Left hindlimb (tissue), 1 donor: ENCODE measurements around the gene GPC6.

Experiments
- DNase-seq: peaks from one replicate; pipeline ENCODE4 v3.0.0-alpha.2; 2018

GPC6 gene

DNA sequence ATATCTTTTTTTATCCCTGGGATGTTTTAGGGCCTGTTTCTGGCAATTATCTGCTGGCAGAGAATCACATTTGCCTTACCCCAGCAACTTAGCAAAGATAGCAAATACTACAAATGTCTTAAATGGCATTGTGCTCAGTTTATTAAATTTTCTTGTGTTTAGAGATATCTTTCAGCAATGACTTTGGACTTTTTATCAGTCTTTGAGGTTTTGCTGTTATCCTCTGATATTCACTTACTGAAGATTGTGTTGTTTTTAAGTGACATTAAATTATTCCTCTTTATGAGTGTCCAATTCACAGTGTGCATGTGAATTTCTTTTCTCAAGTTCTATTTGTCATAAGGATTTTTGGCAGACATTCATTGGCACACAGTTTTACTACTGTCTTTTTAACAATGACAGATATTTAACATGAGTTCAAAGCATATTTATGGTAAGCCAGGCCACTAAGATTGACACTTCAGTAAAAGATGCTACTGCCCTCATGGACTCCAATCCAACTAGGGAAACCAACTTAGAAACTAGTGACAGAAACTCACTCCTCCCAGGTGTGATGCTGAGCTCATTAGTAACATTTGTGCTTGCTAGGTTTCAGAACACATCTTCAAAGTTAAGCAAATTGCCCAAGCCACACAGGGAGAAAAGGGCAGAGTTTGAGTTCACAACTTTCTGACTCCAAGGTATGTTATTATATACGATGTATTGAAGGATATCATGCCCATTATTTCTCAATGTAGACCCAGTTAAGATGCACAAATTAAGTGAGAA lies 481.9 kb downstream of the GPC6 start:
- DNase-seq, result no peak

DNA sequence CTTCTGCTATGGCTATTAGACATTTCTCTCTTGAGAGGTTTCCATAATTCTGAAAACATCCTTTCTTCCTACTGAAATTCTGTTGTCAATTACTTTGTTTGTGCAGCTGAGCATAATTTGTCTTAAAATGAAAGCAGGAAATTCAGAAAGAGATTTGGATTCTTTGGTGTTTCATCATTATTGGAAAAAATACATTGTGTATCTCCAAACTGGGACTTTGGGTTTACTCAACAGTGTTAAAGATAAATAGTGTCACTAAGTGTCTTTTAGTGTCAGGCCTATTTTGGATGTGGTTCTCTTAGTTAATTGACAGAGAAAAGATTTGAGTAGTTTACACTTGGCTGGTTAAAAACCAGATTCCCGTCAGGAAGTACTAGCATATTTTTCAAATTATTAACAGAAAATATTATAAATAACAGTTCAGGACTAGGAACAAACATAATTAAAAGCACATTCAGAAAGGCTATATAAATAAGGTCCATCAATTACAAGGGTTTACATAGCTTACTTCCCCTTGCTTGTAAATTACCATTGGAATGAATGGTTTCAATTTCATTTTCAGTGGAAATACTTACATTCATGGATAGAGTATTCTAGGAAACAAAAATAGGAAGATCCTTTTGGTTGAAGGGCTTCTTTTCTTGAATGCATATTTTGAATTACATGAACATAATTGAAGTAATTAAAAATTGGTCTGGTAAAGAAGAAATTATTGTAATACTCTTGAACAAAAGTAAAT lies 483.1 kb downstream of the GPC6 start:
- DNase-seq, result no peak

DNA sequence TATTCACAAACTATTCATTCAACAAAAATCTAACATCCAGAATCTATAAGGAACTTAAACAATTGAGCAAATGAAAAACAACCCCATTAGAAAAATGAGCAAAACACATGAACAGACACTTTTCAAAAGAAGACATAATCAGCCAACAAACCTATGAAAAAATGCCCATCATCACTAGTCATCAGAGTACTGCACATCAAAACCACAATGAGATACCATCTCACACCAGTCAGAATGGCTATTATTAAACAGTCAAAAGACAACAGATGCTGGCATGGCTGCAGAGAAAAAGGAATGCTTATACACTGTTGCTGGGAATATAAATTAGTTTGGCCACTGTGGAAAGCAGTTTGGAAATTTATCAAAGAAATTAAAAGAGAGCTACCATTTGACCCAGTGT lies 487.6 kb downstream of the GPC6 start:
- DNase-seq, result no peak

DNA sequence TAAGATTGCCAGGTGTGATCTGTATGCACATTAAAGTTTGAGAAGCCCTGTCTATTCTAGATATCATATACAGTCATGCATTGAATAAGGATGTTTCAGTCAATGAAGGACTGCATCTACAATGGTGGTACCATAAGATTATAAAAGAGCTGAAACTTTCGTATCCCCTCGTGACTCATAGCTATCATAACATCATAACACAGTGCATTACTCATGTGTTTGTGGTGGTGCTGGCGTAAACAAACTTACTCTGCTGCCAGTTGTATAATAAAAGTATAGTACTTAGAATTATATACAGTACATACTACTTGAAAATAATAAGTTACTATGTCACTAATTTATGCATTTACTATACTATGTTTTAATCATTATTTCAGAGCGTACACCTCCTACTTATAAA lies 489.3 kb downstream of the GPC6 start:
- no peak for DNase-seq

DNA sequence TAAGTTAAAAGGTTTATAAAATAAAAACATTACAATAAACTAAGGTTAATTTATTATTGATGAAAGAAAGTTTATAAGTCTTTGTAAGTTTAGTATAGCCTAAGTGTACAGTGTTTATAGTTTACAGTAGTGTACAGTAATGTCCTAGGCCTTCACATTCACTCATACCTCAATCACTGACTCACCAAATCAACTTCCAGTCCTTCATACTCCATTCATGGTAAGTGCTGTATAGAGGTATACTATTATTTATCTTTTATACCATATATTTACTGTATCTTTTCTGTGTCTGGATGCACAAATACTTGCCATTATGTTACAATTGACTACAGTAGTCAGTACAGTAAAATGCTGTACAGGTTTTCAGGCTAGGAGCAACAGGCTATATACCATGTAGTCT lies 490.0 kb downstream of the GPC6 start:
- DNase-seq, result no peak

DNA sequence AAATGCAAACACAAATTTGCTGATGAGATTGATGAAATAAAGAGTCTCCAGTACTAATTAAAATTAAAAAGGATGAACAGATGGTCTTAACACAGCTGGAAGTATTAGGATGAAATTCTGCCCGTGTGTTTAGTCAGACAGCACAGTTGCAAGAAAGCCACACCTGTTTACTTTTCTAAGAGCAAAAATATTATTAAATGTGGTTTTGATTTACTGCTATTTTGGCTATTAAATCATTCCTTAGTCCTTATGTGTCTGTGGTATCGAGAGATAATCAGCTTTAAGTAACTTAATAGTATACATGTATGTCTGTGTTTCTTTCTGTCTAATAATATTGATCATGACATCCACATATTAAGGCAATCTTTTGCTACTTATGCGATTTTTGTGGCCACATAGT lies 494.9 kb downstream of the GPC6 start:
- no peak for DNase-seq

DNA sequence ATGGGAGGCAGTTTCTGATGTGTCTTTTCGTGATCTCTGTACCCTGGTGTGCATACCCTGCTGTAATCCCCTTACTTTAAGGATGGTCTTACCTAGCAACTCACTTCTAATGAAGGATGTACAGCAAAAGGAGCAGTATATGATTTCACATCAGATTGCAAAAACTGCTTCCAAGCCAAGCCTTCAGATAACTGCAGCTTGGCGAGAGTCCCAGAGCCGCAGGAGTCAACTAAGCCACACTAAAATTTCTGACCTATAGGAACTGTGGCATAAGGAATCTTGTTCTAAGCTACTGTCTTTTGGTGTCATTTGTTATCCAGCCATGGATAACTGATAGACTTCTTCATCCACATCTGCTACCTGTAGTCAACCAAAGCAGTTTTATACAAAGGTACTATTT lies 496.7 kb downstream of the GPC6 start:
- DNase-seq, result no peak

DNA sequence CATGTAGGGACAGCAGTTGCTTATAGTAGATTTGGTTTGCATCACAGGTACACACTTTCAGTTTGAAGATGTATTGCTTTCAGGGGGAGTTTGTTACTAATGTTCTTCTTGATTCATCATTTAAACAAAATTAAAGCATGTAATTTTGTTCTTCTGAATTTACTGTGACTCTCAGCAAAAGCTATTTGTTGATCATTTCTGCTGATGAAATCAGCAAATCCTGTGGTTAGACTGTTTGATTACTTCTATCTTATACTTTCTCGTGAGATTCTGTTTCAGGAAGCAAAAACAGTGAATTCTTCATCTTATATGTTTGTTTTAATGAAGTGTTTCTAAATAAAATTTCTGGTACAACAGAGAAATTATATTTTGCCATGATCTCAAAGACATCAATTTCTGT lies 497.6 kb downstream of the GPC6 start:
- DNase-seq, result no peak

DNA sequence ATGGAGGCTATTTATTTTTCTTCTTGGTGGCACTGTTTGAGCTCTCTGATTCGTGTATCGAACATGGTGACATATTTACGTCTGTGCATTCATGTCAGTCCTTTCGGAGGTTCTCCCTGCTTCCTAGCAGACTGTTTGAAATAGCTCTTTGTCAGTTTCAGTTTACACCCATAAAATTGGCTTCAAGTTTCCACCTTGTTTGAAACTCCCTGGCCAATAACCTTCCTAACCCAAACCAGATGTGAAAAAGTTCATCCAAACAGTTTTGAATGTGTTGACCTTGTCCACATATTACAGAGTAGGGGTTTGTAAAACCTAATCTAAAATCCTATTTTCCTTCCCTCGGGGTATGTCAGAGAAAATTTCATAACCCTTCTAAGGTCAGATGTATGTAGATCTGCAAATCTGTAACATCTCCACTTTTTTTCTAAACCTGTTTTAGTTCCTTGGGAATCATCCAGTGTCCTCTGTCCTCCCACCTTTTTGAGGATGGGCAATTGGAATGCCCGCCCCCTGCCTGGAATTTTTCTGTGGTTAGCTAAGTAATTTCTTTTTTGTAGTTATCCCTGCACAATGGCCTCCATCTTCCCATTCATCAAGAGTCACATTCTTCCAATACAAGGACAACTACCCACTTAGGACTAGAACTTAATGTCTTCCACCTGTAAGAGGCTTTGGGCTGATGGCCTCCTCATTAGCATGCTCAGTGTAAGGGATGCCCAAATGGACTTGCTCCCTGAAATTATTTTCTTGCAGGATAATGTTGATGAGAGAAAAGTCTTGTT lies 499.8 kb downstream of the GPC6 start:
- no peak for DNase-seq

DNA sequence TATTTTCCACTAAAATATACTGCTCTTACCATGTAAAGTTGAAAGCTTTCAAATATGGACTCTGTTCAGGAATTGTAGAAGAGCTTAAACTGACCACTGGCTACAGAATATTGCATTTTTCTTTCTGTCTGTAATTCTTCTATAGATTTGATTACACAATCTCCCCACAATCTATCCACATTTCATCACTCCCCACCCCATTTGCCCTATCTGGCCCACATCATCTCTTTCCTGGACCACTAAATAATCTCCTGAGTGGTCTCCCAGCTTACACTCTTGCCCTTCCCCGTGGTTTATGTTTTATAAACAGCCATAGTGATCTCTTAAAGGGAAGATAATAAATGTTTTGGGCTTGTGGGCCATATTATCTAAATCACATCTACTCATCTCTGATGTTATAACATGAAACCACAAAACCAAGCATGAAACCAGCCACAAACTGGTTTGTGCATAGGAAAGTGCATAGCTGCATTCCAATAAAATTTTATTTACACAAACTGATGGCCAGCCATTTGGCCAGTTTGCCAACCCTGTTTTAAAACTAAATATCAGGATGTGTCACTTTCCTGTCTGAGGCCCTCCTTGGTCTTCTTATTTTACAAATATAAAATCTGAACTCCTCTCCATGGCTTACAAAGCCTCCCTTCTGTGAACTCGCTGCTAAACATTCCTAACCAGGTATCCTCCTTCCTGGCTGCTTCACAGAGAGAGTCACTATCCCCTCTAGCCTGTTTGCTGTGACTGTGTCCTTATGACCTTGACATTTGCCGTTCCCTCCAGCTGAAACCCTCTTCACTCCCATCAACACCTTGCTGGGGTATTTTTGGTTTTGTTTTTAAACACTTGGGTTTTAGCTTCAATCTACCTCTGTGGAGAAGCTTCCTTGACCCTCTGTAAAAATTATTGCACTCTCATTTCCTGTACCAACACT lies 500.9 kb downstream of the GPC6 start:
- DNase-seq, result no peak

DNA sequence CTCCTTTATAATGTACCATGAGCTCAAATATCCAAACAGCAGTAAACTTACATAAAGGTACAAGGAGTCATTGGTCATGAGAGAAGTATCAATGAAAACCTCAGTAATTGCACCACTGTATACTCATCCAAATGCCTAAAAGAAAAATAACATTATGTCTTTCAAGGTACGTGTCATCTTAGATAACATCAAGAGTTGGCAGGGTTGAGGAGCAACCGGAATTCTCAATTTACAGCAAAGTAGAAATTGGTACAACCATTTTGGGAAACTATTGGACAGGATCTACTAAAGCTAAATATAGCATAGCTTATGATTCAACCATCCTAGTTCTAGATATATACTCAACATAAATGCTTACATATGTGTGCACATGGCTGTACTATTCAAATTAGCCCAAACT lies 502.8 kb downstream of the GPC6 start:
- no peak for DNase-seq

DNA sequence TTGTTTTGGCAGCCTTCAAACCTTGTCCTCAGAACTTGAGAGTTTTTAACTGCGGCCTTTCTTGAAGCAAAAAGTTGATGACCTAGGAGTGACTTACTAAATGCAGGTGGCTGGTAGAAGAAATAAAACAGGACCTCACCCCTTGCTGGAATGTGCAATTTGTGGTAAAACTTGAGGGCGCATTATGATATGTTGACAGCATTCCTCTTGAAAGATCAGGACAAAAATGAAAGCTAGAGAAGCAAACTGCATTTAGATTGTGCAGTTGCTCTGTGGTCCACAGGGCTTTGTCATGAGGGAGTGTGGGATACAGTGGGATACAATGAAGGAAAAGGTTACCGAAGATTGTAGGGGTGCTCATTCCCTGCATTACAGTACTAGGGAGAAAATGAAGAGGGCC lies 504.2 kb downstream of the GPC6 start:
- DNase-seq, result no peak

DNA sequence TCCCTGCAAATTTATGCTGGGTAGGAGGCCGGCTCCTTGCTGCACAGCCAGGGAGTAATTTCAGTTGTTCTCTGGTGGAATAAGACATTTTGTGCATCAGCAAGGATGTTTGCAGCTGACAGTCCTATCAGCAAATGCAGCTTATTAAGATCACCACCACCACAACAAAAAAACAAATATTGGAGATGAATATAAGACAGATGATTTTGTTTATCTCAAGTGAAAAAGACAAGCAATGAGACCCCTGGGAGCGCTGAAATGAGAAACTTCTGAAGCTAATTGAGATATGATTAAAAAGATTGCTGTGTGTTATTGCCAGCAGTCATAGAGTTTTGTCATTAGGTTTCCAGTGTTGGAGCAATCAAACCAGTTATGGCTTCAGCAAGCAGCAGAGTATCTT lies 505.6 kb downstream of the GPC6 start:
- no peak for DNase-seq

DNA sequence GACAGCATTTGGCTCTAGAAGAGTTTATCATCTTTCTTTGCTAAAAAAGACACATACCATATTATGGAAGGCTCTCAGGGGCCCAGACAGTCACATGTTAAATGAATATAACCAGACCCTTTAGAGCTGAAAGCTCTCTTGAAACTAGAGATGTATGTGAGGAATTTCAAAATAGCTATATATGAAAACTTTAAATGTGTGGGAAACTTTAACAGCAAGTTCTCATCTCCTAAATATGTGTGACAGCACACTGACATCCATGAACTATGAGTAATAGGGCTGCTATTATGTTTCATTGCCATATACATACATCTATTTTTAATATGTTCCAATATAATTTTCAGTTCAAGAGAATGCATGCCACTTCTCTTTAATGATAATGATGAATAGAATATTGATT lies 509.5 kb downstream of the GPC6 start:
- DNase-seq, result no peak

DNA sequence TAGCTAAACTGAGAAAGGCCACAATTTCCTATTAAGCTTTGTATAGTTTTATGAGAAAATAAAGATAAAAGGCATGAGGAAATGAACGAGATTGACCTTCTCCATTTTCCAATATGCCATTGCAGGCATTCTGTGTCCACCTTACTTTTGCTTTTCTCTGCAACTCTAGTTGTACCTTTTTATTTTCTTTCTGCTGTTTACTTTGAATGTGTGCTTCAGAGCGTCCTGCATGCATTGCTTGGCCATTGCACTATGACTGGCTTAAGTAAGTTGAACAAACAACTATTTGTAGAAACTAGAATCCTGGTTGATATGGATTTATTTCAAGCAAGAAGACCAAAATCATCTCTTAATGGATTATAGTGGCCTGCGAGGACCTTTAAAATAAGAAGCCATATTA lies 510.3 kb downstream of the GPC6 start:
- no peak for DNase-seq

DNA sequence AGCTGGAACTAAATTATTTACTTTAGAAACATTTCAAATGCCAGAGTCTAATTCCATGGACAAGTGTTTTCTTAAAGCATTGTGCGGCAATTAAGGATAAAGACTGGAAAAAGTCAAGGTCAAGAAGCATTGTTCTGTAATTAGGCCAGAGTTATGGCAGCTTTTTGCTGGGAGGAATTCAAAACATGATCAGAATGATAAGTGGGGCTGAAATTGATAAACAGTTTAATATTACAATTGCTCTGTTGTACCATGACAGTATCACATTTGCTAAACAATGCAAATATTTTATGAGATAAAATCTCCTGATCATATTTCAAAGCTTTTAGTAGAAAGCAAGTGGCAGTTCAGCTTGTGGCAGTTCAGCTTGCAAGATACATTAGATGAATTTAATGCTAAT lies 513.7 kb downstream of the GPC6 start:
- DNase-seq, result no peak

DNA sequence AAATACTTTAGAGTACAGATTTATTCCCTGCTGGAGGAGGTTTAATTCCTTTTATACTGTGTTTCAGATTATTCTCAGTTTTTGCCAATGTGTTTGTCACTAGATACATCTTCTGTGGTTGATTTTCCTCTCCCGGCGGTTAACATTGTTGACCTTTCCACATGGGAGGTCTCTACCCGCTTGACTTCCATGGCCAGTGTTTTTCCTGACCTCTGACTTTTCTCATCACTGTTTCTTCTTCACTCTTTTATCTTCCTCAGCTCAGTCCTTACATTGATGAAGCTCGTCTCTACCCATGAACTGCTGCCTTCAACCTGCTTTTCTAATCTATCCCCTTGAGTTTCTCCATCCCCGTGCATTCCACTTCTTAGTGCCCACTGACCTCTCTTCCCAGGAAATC lies 517.4 kb downstream of the GPC6 start:
- no peak for DNase-seq

DNA sequence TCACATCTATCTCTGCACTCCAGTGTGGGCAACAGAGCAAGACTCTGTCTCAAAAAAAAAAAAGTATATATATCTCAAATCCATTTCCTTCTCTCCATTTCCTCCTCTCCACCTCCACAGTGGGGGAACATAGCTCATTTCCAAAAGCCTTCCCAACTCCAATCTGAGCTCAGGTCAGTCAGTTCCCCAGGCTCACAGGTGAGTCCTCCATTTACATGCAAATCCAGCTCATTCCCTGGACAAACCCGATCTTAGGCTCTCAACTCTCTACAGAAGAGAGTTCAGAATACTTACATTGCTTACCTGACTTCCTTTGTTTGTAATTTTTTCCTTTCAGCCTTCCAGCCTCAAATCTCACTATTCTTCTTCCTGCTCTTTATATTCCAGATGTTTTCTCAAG lies 518.3 kb downstream of the GPC6 start:
- no peak for DNase-seq

DNA sequence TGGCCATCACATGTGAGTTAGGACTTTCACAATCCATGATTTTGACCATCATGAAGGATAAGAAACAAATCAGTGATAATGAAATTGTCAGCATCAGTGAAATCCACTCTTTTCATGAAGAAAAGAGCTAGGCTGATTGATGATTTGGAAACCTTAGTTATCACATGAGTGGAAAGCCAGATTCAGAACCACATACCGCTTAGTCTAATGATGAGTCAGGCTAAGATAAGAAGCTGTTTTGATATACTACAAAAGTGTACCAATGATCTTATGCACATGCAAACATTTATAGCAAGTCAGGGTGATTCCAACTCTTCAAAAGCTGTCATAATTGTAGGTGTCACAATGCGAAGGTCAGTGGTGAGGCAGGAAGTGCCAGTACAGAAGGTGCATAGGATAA lies 519.3 kb downstream of the GPC6 start:
- DNase-seq, result no peak

DNA sequence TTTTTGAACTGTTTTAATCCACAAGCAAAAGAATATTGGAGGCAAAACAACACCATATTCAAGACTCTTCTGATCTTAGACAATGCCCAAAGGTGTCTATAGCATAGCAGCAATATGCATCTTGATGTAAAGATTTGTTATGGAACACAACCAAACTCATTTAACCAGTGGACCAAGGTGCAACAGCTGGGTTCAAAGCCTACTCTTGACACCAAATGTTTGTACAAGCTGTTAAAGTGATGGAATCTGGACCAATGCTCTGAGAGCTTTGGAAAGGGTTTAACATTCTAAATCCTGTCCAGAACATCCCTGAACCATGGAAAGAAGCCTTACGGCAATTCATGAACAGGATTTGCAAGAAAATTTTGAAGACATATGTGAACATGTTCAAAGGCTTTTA lies 520.0 kb downstream of the GPC6 start:
- DNase-seq, result no peak

DNA sequence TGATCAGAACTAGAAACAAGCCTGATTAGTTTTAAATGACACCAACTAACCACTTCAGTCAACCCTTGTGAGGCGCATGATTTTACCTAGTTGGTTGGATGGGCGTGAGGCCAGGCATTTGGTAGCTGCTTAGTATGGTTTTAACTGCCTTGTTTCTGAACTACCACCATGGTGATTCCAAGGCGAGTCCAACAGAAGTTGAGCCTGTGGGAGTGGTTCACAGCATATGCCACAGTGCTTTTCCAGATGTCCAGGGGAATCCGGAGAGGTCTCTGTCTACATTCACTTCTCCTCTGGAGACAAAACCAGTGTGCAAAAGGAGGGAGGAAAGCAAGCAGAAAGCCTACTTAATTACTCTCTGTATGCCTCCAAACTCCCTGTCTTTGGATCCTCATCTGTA lies 524.1 kb downstream of the GPC6 start:
- DNase-seq, result no peak

DNA sequence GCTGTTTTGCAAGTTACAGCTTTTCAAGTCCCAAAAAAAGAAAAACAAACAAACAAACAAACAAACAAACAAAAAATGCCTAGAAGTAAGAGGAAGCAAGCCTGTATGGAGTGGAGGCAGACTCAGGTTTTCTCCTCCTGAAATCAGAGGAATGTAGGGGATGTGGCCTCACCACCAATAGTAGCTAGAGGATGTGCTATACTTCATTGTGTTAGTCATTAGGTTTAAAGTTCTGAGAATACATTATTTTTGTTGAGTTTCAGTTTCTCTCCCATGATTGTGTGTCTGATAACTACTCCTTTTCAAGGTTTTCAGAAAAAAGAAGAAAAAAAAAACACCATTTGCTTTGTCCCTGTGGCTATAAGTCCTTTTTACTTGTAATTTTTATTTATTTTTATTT lies 524.5 kb downstream of the GPC6 start:
- no peak for DNase-seq

DNA sequence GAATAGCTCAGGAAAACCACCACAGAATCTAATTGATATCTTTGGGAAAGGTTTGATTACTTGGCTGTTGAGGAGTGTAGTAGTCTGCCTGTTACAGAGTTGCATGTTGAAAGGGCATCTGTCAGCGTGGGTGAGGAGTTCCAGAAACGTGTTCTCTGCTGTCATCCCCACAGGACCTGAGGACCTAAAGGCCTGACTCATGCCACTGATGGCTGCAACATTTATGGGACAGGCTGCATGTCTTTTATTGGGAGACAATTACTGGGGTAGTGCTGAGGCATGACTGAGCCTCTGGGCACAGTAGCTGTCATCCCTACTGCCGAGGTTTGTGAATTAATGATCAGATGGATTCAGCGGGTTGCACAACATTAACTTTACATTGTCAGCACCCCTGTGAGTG lies 525.9 kb downstream of the GPC6 start:
- no peak for DNase-seq
